IPS-11a (cell line): Measurements from ENCODE around the gene CUTA.

Experiments
- H3K4me3 ChIP-seq: one replicate; pipeline ENCODE4 v1.5.1; 2013; ENCODE audit warnings: low read depth, low read length, control low read depth

The CUTA gene

DNA sequence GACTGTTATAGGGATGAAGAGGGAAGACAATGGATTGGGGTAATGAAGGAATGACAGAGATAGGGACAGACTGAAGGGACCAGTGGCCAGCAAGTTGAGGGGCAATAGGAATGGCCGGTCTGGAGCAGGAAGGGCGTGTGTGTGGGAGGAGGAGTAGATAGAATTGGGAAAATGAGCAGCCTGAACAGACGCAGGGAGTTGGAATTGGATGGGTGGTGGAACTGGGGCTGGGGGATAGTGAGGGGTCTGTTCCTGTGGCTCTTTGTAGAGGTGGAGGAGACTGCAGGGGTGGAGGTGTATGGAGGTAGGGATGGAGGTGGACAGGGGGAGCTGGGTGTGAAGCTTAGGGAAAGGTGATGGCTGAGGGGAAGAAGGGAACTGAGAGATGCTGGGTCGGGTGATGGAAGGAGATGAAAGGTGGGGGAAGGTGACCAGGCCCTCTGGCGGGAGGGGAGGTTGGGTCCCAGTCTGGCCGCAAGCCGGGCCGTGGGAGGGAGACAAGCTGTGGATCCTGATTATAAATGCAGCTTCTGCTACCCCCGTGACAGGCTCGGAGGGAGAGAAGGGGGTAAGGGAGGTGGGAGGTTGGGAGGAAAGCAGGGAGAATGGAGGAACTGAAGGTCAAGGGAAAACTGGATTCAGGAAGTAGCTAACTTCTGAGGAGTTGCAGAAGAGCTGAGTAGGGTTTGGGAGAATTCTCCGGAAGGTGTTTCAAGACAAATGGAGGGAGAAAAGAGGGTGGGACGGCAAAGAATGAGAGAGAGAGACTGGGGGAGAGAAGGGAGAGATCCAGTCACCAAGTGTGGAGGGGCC is 7.2 kb upstream of the CUTA start:
- H3K4me3 ChIP-seq: peak overlapping the region; percentile 49

DNA sequence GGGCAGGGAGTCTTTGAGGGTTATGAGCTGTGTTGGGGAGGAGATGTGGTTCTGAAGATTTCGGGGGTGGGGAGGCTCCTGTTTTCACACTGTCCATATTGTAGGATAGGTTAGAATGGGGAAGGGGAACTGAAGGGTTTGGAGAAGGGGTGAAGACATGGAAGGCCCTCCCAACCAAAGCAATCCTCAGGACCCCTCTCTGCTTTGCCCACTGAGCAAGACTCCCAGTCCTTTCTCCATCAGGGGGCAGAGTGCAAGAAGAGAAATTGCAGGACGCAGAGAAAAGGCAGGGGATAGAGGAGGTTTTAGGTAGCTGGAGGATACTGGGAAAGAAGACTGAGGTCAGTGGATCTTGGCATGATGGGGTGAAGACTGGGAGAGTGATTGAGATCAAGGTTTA is 5.9 kb upstream of the CUTA start:
- no peak overlapping the region for H3K4me3 ChIP-seq

DNA sequence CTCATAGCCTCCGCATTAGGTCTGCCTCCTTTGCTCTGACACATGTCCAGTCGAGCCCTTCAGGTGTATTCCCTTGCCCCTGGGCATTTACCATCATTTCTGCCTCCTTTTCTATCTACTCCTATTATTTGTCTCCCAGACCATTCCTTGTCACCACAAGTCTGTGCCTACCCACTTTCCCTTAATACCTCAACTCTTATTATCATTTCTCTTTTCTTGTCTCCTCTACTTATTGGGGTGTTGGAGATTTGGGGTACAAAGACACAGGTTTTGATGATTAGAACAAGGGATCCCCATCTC is 3.4 kb upstream of the CUTA start:
- no peak overlapping the region for H3K4me3 ChIP-seq

DNA sequence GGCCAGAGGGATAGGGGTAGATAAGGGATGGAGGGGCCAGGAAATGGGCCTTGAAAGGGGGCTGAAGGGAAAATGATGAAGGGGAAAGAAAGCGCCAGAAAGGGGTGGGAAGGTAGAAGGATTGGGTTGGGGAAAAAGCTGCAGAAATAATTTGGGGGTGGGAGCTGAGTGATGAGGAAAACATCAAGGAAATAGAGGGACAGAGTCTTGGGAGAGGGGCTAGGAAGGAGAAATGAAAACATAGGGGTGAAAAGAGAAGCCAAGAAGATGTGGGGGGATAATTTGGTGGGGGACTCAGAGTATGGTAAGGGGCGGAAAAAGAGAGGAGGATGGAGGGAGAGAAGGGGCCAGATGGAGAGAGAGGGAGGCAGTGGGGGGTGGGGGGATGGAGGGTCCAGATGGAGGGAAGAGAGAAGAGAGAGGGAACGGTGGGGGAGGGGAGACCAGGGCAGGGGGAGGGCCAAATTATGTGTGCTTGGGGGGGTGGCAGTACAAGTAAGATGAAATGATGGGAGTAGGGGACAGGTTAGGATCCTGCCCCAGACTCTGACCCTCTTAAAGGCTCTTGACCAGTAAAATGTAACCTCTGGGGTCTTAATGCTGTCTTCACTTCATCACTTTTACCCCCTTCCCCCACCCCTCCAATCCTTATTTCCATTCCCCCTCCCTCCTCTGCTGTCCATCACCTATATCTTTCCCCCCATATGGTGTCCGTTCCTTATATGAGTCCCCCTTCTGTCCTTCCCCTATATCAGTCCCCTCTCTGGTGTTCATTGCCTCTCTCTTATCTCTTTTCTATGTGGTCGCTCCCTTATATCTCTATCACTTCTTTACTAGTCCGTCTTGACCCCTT is 2.8 kb upstream of the CUTA start:
- H3K4me3 ChIP-seq: peak overlapping the region; percentile 25

DNA sequence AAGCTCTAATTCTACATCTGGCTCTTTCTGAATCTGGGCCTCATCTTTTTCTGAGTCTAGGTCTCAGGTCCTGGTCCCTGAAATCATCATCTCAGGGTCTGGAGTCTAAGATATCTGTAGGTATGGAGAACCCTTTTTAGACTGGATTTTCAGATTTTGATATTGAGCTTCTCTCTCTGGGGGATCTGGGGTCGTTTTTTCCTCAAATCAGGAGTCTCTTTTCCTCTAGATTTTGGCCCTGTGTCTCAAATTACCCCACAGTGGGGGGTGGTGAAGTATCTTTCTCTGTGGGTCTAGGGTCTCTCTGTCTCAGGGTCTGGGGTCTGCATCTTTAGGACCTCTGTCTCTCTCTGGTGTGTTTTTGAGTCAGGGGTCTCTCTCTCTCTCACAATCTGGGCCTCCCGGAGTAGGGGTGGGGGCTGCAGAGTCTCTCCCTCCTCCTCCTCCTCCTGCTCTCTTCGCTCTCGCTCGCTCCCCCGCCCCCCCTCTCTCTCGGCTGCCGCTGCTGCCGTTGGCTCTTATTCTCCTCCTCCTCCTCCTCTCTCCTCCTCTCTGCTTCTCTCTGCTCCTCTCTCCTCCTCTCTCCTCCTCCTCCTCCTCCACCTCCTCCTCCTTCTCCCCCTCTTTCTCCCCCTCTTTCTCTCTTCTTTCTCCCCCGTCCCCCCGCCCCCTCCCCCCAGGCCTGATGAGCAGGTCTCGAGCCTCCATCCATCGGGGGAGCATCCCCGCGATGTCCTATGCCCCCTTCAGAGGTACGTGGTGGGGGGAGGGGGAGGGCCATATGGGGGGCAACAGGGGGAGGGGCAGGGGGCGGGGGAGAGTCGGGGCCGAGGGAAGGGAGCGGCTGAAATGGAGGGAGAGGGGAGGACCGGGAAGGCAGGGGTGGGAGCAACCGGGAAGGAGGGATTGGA is 1.9 kb upstream of the CUTA start, which contains the start of gene SYNGAP1:
Gene SYNGAP1, plus strand, starts transcription at position 486 of the 911 bp plus-strand sequence. Its CDS starts 200 bp downstream, at position 686.
- H3K4me3 ChIP-seq: peak within 1 kb of the TSS; percentile 40

DNA sequence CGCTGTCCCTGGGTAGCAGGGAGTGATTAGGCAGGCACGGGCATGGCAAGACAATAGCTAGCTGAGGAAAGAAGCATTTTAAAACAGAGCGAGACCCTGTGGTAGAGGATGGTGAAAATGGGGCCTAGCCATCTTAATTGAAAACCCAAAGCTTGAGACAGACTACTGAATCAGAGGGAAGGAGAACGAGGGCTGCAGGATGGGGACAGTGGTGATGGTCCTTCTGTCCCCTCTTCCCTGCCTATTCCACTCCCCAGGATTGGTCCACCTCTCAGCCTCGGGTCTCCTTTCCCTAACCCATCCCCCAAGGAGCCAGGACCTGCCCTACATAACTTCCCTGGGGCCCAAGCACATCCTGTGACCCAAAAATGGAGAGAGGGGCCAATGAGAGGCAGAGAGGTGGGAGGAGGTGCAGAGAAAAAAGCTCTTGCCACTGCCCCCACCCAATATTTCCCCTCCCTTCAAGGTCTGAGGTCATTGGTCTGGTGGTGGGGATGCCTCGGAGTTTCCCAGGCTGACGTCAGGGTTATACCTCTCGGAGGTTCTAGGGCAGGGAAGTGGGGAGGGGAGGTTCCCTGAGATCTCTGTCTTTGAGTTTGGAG is 884 bp upstream of the CUTA start:
- peak overlapping the region; percentile 33 for H3K4me3 ChIP-seq

DNA sequence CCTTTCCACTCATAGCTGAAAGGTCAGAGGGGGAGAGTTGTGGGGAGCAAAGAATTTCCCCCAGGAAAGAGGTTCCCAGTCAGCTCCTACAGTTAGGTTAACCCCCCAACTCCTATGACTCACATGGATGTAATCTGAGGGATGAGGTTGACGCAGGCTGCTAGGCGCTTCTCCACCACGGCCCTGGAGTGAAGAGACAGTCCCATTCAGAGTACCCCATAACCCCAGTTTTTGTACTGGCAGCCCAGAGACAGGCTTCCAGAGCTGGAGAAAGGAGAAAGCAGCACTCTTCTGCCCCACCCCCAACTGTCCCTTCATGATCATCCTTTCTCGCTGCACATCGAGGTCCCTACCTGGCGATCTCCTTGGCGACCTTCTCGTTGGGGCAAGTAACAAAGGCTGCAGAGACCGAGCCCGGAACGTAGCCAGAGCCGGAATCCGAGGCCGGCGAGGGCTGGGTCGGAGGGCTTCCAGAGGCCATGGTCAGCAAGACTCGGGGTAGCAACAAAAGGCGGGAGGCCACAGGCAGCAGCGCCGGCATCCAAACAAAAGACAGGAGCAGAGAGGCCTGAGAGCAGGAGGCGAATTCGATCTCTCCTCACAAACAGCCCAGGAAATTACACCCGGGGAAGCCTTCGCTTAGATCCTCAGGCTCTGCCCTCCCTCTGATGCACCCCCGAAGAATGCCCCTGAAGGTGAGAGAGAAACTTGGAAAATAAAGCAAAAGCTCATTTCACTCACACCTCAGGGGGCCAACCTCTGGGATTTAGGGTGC is 592 bp downstream of the CUTA start:
- peak overlapping the region; percentile 93 for H3K4me3 ChIP-seq

DNA sequence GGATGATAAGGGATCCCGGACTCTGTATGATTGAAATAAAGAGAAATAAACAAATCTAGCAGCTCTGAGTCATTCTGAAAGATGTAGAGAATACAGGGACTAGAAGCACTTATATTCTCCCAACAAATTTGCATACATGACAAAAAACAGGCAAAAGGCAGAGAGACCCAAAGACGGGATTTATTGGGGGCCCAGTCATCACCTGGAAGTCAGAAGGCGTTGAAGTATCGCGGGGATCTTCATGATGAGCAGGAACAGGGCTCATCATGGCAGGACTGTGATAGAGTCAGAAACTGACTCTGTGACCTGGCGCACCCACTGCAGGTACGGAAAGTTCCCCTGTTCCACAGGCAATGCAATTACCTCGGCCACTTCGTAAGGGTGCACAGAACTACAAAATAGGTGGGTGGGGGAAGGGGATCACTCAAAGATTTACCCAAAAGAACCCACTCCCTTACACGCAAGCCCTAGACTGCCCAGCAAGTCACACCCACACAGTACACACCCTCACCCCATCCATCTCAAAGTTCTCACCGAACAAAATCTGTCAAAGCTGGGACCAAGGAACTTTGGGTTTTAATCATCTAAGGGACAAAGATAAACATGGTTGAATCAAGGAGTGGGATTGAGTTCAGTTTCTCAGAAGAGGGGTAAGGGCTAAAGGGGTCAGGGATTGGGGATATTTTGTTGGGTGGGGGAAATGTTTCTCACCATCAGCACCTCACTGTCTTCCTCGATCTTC is 1.4 kb downstream of the CUTA start:
- H3K4me3 ChIP-seq: peak overlapping the region; percentile 93

DNA sequence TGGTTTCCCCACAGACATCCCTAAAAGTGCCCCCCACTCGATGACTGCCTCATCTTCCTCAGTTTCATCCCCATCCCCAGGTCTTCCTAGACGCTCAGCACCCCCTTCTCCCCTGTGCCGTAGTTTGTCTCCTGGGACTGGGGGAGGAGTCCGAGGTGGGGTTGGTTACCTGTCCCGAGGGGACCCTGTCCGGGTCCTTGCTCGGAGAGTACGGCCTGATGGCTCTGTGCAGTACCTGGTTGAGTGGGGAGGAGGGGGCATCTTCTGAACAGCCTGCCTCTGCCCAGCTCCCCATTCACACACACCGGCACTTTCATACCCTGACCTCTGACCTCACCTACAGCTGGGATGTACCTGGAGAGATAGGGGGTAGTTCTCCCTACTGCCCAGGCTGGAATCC is 2.1 kb downstream of the CUTA start:
- no peak overlapping the region for H3K4me3 ChIP-seq

DNA sequence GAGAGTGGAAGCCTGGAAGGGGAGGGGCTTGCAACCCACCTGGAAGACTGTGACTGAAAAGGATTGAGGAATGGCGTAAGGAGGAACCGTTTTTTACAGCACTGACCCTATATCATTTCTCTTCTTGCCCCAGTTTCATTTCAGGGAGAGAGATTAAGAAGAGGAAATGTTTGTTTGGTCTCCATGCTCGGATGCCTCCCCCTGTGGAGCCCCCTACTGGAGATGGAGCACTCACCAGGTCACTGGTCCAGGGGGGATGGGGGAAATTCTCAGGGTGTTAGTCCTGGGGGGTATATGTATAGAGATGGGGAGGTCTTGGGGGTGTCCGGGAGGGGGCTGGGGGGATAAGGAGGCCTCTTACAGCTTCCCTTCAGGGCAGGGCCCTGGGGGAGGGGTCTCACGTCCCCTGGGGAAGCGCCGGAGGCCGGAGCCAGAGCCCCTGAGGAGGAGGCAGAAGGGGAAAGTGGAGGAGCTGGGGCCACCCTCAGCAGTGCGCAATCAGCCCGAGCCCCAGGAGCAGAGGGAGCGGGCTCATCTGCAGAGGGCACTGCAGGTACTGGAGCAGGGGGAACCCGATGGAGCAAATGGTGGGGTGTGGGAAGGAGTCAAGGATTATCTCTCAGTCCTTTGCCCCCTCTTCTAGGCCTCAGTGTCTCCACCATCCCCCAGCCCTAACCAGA is 3.2 kb downstream of the CUTA start:
- H3K4me3 ChIP-seq: no peak overlapping the region

DNA sequence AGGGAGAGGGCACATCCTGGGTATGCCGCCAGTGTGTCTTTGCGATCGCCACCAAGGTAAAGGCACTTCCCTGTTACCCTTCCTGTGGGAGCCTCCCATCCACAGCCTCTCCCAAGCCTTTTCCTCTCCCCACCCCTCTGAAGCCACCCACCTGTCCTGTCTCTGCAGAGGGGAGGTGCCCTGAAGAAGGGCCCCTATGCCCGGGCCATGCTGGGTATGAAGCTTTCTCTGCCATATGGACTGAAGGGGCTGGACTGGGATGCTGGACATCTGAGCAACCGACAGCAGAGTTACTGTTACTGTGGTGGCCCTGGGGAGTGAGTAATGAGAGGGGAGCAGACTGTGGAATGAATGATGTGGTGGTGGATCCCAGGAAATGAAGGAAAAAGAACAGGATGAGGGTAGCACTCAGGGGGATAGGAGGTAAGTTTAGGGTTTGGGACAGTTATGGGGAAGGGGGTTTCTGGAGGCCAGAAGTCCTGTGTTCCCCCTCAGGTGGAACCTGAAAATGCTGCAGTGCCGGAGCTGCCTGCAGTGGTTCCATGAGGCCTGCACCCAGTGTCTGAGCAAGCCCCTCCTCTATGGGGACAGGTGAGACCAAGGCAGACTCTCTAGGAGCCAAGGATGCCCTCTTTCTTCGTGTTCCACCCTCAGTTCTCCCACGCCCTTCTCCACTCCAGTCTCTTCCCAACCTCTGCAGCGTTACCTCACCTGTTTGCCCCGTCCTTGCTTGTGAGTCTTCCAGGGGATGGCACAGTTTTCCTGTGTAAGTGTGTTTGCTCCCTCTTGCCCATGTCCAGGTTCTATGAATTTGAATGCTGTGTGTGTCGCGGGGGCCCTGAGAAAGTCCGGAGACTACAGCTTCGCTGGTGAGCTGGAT is 4.4 kb downstream of the CUTA start:
- H3K4me3 ChIP-seq: no peak overlapping the region

DNA sequence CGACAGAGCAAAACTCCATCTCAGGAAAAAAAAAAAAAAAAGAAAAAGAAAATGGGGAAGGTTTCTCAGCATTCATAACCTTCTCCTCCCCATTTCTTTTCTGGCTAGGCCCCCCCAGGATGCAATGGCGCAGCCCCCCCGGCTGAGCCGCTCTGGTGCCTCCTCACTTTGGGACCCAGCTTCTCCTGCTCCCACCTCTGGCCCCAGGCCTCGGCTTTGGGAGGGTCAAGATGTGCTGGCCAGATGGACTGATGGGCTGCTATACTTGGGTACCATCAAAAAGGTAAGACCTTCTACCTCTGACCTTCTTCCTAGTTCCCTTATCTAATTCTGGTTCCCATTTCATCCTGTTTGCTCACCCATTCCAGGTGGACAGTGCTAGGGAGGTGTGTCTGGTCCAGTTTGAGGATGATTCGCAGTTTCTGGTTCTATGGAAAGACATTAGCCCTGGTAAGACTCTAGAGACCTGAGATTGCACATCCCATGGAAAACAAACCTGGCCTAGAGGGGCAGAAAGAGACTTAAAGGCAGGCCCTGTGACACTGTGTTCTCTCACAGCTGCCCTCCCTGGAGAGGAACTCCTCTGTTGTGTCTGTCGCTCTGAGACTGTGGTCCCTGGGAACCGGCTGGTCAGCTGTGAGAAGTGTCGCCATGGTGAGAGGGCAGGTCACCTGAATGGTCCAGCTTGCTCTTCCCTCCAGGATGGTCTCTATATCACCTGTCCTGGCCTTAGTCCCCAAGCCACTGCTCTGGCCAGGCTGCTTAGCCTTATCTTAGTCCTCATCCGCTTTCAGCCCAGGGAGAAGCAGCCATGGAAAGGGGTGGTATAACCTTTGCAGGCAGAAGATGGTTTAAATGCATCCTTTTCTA is 5.5 kb downstream of the CUTA start:
- H3K4me3 ChIP-seq: no peak overlapping the region

DNA sequence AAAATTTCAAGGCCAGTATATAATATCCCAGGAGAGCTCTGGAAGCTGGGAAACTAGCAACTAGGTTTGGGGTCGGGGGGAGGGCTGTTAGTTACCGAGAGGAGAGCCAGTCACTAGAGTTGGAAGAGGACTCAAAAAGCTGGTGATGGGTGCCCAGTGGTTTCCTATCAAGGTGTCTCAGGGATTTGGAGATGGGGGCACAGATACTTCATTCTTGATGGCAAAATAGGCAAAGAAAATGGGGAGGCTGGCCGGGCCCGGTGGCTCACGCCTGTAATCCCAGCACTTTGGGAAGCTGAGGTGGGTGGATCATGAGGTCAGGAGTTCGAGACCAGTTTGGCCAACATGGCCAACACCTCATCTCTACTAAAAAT is 6.3 kb downstream of the CUTA start:
- peak overlapping the region; percentile 65 for H3K4me3 ChIP-seq

DNA sequence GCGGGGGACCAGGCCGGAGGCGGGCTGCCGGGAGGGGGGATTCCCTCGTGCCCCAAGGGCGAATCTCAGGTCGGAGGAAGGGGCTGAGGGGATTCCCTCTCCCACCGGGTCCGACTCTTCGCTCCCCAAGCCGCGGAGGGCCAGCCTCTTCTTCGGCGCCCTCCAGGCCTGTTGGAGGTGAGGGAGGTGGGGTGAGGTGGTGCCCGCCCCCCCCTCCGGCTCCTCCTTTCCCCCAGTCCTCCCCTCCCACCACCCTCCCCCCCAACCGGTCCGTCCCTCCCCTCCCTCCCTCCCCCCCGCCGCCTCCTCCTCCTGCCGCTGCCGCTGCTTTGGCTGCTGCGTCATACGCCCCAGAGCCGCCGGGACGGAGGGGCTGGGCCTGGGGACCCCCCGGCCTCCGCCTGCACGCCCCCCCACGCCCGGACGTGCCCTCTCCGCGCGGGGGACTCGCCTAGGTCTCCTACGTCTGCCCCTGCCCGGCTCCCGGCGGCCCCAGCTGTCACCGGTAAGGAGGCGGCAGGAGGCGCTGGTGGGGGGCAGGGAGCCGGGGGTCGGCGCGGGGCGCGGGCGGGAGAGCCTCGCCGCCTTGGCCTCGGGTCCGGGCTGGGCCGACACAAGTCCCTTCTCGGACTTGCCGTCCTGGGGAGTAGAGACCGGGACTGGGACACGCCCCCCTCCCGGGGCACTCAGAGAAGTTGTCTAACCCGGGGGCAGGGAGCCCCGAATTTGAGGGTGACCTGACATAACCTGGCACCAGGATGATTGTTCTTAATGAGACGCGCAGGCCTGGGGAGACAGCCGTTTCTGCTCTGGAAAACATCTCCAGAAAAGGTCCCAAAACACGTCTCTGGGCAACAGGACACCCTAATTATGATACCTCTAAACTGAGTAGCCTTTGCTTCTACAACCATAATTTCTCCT is 6.9 kb downstream of the CUTA start, which contains the start of gene PHF1:
Gene PHF1, plus strand, starts transcription at position 304 of the 921 bp plus-strand sequence. CDS start 1,250 bp downstream, outside the sequence.
- H3K4me3 ChIP-seq: peak within 1 kb of the TSS; percentile 65

DNA sequence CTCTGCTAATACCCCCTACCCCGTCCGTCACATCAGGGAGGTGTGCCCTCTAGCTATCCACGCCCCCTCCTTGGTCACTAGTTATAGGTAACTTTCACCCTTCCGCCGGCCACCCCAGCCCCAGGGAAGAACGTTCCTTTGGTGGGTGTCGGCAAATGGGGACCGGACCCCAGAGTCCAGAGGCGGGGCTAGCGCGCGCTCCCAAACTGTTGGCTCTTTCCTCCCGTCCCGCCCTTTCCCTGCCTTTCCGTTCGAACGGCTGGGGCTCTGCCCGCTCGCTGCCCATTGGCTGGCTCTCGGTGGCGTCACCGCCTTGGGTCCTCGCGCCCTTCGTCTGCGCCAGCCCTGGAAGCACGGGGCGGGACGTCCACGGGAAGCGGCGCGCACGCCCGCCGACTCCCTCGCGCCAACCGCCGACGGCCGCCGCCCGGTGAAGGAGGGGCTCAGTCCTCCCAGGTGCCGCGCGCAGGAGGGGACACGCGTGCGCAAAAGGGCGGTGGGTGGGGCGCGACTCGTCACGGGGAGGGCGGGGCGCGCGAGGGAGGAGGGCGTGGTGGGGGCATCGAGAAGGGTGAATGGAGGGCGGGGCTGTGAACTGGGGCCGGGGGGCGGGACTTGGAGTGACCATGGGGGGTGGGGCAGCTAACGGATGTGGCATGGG is 7.7 kb downstream of the CUTA start:
- peak overlapping the region; percentile 24 for H3K4me3 ChIP-seq
